Measurements from ENCODE around the gene FTCD. TPM values are rescaled to one million over a fixed set of nuclear protein-coding genes. Genes with fewer than 3 reads are reported as not detected.

FTCD gene
- total and polyA plus RNA-seq, 9 donors = 0.47 to 3.4 (median 1.1) TPM

DNA sequence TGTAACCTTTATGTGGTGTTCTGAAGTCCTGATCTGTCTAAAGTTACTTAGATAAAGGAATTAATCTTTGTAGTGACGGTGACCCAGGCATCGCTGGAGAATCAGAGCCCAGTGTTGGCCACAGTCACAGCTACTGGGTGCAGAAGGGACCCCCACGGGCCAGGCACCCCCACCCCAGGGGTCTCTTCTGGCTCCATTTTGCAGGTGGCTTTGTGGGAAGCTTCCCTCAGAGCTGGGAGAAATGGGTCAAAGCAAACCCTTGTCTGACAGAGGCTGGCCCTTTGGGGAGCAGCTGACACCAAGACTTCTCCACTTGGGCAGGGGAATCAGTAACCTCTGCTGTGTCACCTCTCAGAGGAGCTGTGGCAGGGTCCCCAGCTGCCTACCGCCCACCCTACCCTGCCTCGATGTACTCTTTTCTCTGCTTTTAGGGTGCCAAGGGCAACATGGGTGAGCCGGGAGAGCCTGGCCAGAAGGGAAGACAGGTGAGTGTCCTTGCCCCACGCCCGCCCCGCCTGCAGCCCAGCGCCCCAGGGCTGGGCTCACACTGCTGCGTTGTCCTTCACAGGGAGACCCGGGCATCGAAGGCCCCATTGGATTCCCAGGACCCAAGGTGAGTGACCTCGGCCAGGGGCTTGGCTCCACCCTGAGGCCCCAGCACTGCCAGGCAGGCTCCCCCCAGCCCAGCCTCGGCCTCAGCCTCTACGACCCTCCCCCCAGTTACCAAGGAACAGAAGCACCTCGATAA is 39.8 kb downstream of the FTCD start:
- DNase-seq = no peak
- peaks cover 4% of the 10 kb centered on the region for H3K9me3 ChIP-seq (replicated peaks; ENCODE audit: control insufficient read depth, low read depth, low read length)
- H3K27me3 ChIP-seq (ENCODE audit: control insufficient read depth, insufficient read depth, low read length) = no peaks in the 10 kb centered on the region
- WGBS (ENCODE audit: insufficient coverage) = 92% methylated on average over 15 of the region's 17 CpGs
- no peak overlapping the region for H3K27ac ChIP-seq (ENCODE audit: low read length)
- H3K4me1 ChIP-seq (ENCODE audit: control insufficient read depth, insufficient read depth, low read length) = no peaks in the 10 kb centered on the region
- H3K4me3 ChIP-seq (ENCODE audit: low read length) = no peak overlapping the region
- peaks cover 91% of the 10 kb centered on the region for H3K36me3 ChIP-seq (ENCODE audit: control insufficient read depth, insufficient read depth, low read length)

DNA sequence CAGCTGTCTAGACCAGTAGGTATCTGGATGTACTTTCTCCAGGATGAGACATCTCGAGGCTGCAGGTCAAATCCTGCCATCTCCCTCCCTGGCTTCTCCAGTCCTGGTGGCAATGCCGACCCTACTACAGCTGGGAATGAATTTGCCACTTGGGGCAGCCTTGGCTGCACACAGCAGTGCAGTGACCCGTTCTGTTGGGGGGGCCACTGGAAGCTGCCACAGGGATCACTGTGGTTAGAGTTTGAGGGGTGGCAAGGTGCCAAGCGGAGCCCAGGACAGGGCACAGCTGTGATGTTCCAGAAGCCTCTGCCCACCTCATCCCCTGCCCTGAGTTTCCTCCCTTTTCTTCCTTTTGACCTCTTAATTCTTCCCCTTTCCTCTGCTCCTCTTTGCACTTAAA is 40.4 kb downstream of the FTCD start:
- WGBS (ENCODE audit: insufficient coverage) = 100% methylated on average over 3 of the region's 4 CpGs
- DNase-seq = no peak
- Histone ChIP-seq H3K4me1 (ENCODE audit: control insufficient read depth, insufficient read depth, low read length) (no peaks in the 10 kb centered on the region), H3K36me3 (ENCODE audit: control insufficient read depth, insufficient read depth, low read length) (peaks cover 90% of the 10 kb centered on the region), H3K9me3 (replicated peaks; ENCODE audit: control insufficient read depth, low read depth, low read length) (peaks cover 4% of the 10 kb centered on the region), H3K27ac (ENCODE audit: low read length) (no peak overlapping the region), H3K4me3 (ENCODE audit: low read length) (no peak overlapping the region), H3K27me3 (ENCODE audit: control insufficient read depth, insufficient read depth, low read length) (no peaks in the 10 kb centered on the region)

DNA sequence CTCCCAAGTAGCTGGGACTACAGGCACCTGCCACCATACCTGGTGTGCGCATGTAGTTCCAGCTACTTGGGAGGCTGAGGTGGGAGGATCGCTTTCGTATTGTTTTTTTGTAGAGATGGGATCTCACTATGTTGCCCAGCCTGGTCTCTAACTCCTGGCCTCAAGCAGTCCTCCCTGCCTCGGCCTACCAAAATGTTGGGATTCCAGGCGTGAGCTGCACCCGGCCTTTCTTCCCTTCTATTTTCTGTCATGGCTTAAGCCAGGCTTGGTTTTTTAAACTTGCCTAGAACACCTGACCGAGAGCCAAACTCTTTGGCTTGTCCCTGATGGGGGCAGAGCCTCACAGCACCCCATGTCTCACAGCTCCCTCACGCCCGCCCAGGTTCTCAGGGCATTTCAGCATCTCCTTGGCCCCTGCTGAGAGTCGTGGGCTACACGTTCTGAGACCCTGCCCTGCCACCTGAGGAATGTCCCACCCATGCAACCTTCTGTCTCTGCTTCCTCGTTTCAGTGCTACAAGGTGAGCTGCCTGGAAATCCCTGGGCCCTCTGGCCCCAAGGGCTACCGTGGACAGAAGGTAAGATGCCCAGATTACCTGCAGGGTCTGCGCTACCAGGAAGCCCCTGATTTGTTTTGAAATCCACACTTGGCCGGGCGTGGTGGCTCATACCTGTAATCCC is 41.7 kb downstream of the FTCD start:
- H3K4me1 ChIP-seq (ENCODE audit: control insufficient read depth, insufficient read depth, low read length) = no peaks in the 10 kb centered on the region
- no peaks in the 10 kb centered on the region for H3K27me3 ChIP-seq (ENCODE audit: control insufficient read depth, insufficient read depth, low read length)
- peaks cover 78% of the 10 kb centered on the region for H3K36me3 ChIP-seq (ENCODE audit: control insufficient read depth, insufficient read depth, low read length)
- DNase-seq = peak; percentile 3
- 95% methylated on average over 10 of the region's 16 CpGs for whole genome bisulfite sequencing (ENCODE audit: insufficient coverage)
- no peak overlapping the region for H3K4me3 ChIP-seq (ENCODE audit: low read length)
- H3K9me3 ChIP-seq (replicated peaks; ENCODE audit: control insufficient read depth, low read depth, low read length) = peaks cover 4% of the 10 kb centered on the region
- H3K27ac ChIP-seq (ENCODE audit: low read length) = no peak overlapping the region

DNA sequence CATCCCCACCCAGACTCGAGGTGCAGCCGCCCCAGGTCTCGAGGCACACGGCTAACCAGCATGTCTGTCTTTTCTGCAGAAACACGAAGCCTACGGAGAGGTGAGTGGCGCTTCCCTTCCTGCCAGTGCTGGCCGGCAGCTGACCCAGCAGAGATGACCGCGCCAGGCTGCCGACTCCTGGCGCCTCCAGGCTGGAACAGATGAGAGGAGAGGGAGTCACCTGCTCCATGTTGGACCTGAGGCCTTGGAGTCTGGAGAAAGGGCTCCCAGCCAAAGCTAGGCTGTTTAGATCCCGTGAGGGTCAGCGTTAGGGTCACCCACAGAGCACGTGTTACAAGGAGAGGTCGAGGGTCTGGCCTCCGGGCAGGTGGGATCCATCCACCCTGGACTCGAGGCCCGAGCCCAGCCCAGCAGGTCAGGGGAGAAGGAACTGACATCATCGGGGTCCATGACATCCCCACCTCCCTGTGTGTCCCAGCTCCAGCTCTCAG is 42.6 kb downstream of the FTCD start:
- peaks cover 5% of the 10 kb centered on the region for H3K9me3 ChIP-seq (replicated peaks; ENCODE audit: control insufficient read depth, low read depth, low read length)
- peak; percentile 4 for DNase-seq
- 96% methylated on average over 19 of the region's 20 CpGs for WGBS (ENCODE audit: insufficient coverage)
- no peak overlapping the region for H3K4me3 ChIP-seq (ENCODE audit: low read length)
- peaks cover 69% of the 10 kb centered on the region for H3K36me3 ChIP-seq (ENCODE audit: control insufficient read depth, insufficient read depth, low read length)
- H3K4me1 ChIP-seq (ENCODE audit: control insufficient read depth, insufficient read depth, low read length) = no peaks in the 10 kb centered on the region
- no peak overlapping the region for H3K27ac ChIP-seq (ENCODE audit: low read length)
- H3K27me3 ChIP-seq (ENCODE audit: control insufficient read depth, insufficient read depth, low read length) = no peaks in the 10 kb centered on the region

DNA sequence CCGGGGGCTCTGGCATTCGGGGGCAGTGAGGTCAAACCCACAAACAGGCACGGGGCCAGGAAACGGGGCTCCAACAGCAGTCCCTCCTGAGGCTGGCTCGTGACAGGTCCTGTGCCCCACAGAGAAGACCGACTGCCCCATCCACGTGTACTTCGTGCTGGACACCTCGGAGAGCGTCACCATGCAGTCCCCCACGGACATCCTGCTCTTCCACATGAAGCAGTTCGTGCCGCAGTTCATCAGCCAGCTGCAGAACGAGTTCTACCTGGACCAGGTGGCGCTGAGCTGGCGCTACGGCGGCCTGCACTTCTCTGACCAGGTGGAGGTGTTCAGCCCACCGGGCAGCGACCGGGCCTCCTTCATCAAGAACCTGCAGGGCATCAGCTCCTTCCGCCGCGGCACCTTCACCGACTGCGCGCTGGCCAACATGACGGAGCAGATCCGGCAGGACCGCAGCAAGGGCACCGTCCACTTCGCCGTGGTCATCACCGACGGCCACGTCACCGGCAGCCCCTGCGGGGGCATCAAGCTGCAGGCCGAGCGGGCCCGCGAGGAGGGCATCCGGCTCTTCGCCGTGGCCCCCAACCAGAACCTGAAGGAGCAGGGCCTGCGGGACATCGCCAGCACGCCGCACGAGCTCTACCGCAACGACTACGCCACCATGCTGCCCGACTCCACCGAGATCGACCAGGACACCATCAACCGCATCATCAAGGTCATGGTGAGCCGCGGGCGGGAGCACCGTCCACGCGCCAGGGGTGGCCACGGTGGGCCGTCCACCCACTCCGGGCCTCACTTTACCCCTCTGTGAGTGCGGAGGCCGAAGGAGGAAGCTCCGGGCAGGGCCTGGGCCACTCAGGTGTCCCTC is 43.3 kb downstream of the FTCD start:
- 92% methylated on average over 69 of the region's 69 CpGs for WGBS (ENCODE audit: insufficient coverage)
- H3K36me3 ChIP-seq (ENCODE audit: control insufficient read depth, insufficient read depth, low read length) = peaks cover 63% of the 10 kb centered on the region
- H3K4me3 ChIP-seq (ENCODE audit: low read length) = no peak overlapping the region
- no peaks in the 10 kb centered on the region for H3K27me3 ChIP-seq (ENCODE audit: control insufficient read depth, insufficient read depth, low read length)
- no peak overlapping the region for H3K27ac ChIP-seq (ENCODE audit: low read length)
- no peaks in the 10 kb centered on the region for H3K4me1 ChIP-seq (ENCODE audit: control insufficient read depth, insufficient read depth, low read length)
- peak; percentile 4 for DNase-seq
- peaks cover 7% of the 10 kb centered on the region for H3K9me3 ChIP-seq (replicated peaks; ENCODE audit: control insufficient read depth, low read depth, low read length)

DNA sequence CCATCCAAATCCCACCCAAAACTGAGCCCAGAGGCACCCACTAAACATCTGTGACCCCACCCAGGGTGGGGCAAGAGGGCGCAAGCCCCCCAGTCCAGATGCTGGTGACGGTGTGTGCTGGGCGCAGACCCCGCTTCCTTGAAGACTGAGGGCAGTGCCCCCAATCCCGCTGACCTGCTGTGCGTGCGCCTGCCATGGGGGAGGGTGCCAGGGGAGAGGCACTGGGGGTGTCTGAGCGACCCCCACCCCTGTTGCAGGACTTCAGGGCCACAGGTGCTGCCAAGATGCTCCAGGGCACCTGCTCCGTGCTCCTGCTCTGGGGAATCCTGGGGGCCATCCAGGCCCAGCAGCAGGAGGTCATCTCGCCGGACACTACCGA is 44.2 kb downstream of the FTCD start:
- Histone ChIP-seq H3K4me3 (ENCODE audit: low read length) (no peak overlapping the region), H3K27ac (ENCODE audit: low read length) (no peak overlapping the region), H3K9me3 (replicated peaks; ENCODE audit: control insufficient read depth, low read depth, low read length) (peaks cover 9% of the 10 kb centered on the region), H3K36me3 (ENCODE audit: control insufficient read depth, insufficient read depth, low read length) (peaks cover 54% of the 10 kb centered on the region), H3K27me3 (ENCODE audit: control insufficient read depth, insufficient read depth, low read length) (no peaks in the 10 kb centered on the region), H3K4me1 (ENCODE audit: control insufficient read depth, insufficient read depth, low read length) (no peaks in the 10 kb centered on the region)
- no peak for DNase-seq
- WGBS (ENCODE audit: insufficient coverage) = 93% methylated on average over 6 of the region's 12 CpGs

DNA sequence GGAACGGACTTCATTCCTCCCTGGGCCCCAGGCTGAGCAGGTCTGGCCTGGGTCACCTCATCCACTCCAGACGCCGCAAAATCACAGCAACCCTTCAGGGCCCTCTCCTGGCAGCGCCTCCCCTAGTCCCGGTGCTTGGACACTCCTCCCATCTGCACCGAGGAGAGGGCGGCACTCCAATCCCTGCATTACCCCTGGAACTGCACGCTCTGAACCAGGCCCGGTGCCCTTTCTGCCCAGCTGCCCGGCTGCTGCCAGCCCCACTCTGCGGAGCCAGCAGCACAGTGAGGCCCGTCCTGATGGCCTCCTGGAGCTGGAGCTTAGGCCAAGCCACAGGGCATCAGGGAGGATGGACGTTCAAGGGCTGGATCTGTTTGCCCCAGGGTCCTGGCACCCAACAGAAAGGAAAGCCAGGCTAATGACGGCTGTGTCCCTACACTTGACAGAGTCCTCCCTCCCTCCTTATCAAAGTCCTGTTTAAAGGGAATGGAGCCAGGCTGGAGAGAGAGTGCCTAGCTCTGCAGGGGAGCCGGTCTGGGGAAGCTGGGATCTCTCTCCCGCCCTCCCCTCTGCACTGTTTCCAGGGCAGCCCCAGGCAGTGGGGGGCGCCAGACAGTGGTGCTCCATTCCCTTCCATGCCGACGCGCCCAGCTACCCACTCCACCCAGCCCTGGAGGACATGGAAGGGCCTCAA is 44.7 kb downstream of the FTCD start:
- Histone ChIP-seq H3K36me3 (ENCODE audit: control insufficient read depth, insufficient read depth, low read length) (peaks cover 48% of the 10 kb centered on the region), H3K4me1 (ENCODE audit: control insufficient read depth, insufficient read depth, low read length) (no peaks in the 10 kb centered on the region), H3K4me3 (ENCODE audit: low read length) (no peak overlapping the region), H3K9me3 (replicated peaks; ENCODE audit: control insufficient read depth, low read depth, low read length) (peaks cover 10% of the 10 kb centered on the region), H3K27ac (ENCODE audit: low read length) (no peak overlapping the region), H3K27me3 (ENCODE audit: control insufficient read depth, insufficient read depth, low read length) (no peaks in the 10 kb centered on the region)
- peak; percentile 30 for DNase-seq
- WGBS (ENCODE audit: insufficient coverage) = 58% methylated on average over 14 of the region's 20 CpGs

DNA sequence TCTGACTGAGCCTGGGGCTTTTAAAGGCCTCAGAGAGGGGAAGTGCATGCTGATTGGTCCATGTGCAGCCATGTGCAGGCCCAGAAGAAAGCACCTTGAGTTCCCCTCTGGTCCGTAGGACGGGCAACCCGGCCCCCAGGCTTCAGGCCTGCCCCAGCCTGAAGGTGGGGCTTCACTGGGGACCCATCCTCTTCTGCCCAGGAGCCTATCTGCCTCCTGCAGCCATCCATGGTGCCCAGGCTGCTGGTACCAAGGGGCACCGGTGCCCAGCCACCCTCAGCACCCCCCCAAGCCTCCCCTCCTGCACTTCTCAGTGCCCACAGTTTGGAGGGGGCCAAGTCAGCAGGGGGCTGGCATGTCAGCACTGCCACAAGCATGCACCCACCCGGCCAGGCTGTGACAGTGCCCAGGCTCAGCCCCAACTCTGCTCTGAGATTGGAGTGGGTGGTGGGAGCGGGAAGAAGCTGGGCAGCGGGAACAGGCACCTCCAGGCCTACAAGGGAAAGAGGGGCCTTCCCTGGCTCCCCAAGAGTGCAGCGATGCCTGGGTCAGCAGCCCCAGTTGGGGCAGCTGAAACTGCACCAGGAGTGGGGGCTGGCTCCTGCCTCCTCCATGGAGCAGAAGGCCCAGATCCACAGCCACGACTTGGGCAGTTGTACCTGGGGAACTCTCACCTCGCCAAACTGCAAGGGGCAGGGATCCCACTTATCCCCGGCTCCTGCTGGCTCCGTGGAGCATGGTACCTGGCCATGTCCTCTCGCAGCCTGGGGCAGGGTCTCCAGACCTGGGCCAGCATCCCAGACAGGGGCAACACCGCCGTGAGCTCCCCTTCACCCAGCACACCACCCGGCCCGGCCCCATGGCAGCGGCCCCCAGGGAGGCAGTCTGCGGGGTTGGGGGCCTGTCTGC is 45.8 kb downstream of the FTCD start:
- Histone ChIP-seq H3K9me3 (replicated peaks; ENCODE audit: control insufficient read depth, low read depth, low read length) (peaks cover 15% of the 10 kb centered on the region), H3K27ac (ENCODE audit: low read length) (no peak overlapping the region), H3K36me3 (ENCODE audit: control insufficient read depth, insufficient read depth, low read length) (peaks cover 37% of the 10 kb centered on the region), H3K27me3 (ENCODE audit: control insufficient read depth, insufficient read depth, low read length) (no peaks in the 10 kb centered on the region), H3K4me3 (ENCODE audit: low read length) (no peak overlapping the region), H3K4me1 (ENCODE audit: control insufficient read depth, insufficient read depth, low read length) (no peaks in the 10 kb centered on the region)
- DNase-seq = no peak
- 77% methylated on average over 13 of the region's 19 CpGs for WGBS (ENCODE audit: insufficient coverage)

DNA sequence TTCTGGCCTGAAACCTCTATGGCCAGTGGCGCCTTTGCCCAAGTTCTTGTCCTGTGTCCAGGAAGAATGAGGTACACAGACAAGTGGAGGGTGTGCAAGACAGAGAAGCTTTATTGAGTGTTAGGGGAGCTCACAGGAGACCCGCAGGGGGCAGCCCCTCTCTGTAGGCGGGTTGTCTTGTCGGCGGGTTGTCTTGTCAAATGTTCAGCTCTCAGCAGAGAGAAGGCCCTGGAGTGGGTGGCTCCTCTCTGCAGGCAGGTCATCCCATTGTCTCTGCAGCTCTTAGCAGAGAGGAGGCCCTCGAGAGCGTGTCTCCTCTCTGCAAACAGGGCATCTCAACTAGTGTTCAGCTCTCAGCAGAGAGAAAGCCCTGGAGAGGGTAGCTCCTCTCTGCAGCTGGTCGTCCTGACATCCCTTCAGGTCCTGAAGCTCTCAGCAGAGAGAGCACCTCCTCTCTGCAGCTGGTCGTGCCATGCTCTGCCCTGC is 46.5 kb downstream of the FTCD start:
- H3K4me3 ChIP-seq (ENCODE audit: low read length) = no peak overlapping the region
- no peaks in the 10 kb centered on the region for H3K4me1 ChIP-seq (ENCODE audit: control insufficient read depth, insufficient read depth, low read length)
- no peak for DNase-seq
- peaks cover 34% of the 10 kb centered on the region for H3K36me3 ChIP-seq (ENCODE audit: control insufficient read depth, insufficient read depth, low read length)
- H3K27ac ChIP-seq (ENCODE audit: low read length) = no peak overlapping the region
- 58% methylated on average over 7 of the region's 9 CpGs for WGBS (ENCODE audit: insufficient coverage)
- H3K9me3 ChIP-seq (replicated peaks; ENCODE audit: control insufficient read depth, low read depth, low read length) = peaks cover 19% of the 10 kb centered on the region
- no peaks in the 10 kb centered on the region for H3K27me3 ChIP-seq (ENCODE audit: control insufficient read depth, insufficient read depth, low read length)
